ENCODE measurements around the gene ZBTB8A.
"Not testable (repeated sequence)": the region's sequence is repeated elsewhere in the genome, so short reads cannot be mapped to it uniquely, and the experiment has no call there.

The ZBTB8A gene

DNA sequence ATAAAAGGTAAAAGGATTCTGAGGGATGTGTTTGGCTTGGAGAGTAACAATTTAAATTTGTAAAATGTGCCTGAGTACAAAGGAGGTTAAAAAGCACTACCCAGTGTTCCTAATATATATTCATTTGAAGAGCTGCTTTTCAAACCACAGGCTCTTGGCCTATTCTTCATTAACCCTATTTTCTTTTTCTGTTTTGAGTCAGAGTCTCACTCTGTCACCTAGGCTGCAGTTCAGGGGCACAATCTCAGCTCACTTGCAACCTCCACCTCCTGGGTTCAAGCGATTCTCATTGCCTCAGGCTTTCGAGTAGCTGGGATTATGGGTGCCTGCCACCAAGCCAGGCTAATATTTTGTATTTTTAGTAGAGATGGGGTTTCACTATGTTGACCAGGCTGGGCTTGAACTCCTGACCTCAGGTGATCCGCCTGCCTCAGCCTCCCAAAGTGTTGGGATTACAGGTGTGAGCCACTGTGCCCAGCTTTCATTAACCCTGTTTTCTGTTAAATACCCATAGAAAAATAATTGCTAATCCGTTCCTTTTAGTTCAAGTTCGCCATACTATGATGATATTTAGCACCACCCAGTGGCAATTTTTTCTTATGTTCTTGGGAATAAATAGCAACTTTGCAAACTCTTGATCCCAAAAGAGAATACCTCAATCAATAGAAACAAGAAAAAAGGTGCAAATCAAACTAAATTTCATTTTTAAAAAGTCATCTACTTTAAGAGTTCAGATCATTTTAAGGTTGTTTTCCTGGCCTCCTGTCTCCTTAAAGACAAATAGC is 80.7 kb downstream of the ZBTB8A start:
- DNase-seq (ENCODE audit: low spot score) = no peak

- no peak for DNase-seq (ENCODE audit: low spot score)
Measured at GRCh38 chr1:32622205-32622604, 83.0 kb downstream of the ZBTB8A start.

- DNase-seq (ENCODE audit: low spot score) = no peak
Measured at GRCh38 chr1:32622806-32623681, 83.8 kb downstream of the ZBTB8A start.

DNA sequence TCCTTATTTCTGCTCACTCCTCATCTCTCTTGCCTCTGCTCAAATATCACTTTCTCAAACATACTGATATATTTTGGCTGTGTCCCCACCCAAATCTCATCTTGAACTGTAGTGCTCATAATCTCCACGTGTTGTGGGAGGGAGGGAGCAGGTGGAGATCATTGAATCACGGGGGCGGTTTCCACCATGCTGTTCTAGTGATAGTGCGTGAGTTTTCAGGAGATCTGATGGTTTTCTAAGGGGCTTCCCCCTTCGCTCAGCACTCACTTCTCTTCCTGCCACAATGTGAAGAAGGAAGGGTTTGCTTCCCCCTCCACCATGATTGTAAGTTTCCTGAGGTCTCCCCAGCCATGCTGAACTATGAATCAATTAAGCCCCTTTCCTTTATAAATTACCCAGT is 84.5 kb downstream of the ZBTB8A start:
- DNase-seq (ENCODE audit: low spot score) = no peak

- no peak for DNase-seq (ENCODE audit: low spot score)
Measured at GRCh38 chr1:32626176-32626575, 86.9 kb downstream of the ZBTB8A start.

DNA sequence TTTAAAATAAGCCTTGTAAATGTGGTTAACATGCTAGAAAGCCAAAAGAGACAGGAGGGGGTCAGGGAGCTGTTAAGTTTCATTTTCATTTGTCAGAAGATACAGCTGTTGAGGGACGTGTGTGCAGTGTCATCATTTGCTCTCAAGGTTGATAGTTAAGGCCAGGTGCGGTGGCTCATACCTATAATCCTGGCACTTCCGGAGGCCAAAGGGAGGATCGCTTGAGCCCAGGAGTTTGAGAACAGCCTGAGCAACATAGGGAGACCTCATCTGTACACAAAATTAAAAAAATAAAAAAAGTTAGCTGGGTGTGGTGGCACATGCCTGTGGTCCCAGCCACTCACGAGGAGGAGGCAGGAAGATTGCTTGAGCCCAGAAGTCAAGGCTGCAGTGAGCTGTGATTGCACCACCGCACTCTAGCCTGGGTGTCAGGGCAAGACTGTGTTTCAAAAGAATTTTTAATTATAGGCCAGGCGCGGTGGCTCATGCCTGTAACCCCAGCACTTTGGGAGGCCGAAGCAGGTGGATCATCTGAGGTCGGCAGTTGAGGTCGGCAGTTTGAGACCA is 88.5 kb downstream of the ZBTB8A start:
- no peak for DNase-seq (ENCODE audit: low spot score)

GRCh38 chr1:32630173-32630572 is 90.9 kb downstream of the ZBTB8A start:
- not testable (repeated sequence) for DNase-seq (ENCODE audit: low spot score)

DNA sequence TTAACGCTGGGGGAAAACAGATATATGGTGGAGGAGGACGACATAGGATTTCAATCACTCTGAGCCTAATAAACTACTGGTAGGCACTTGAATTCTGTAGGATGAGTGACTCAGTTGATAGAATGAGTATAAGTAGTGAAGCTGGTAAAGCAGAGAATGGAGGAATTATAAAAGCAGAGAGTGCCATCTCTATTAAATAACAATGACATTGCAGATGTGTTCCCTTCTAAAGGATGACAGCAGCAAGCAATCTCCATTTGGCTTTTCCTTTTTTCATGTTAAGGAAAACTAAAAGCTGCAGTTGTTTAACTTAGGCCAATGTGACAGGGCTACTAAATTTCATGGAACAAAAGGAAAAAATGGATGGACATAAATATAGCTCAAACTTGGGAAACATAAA is 93.6 kb downstream of the ZBTB8A start:
- DNase-seq (ENCODE audit: low spot score) = no peak

DNA sequence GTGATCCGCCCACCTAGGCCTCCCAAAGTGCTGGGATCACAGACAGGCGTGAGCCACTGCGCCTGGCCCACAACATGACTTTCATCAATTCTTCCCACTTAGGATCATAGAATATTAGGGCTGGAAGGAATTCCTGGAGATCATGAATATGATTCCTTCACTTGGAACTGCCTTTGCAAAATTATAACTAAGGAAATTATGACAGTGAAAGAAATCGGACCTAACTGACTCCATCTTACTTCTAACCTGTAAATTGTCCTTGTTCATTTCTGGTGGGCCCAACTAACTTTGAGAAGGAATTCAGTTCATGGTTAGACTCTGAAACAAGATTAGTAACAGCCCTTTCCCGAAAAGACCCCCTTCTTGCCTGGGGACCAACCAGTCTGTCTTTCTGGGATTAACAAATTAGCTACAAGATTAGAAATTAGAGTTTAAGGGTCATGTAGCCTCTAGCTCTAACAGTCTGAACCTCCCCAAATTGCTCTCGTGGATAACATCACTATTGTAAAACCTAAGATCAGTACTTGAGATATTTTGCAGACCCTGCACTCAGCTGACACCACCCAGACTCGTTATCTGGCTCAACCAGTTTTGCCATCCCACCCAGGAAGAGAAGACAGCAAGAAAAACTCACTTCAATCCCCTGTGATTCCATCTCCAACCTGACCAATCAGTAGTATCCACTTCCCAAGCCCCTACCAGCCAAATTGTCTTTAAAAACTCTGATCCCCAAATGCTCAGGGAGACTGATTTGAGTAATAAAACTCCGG is 96.5 kb downstream of the ZBTB8A start:
- DNase-seq (ENCODE audit: low spot score) = no peak

DNA sequence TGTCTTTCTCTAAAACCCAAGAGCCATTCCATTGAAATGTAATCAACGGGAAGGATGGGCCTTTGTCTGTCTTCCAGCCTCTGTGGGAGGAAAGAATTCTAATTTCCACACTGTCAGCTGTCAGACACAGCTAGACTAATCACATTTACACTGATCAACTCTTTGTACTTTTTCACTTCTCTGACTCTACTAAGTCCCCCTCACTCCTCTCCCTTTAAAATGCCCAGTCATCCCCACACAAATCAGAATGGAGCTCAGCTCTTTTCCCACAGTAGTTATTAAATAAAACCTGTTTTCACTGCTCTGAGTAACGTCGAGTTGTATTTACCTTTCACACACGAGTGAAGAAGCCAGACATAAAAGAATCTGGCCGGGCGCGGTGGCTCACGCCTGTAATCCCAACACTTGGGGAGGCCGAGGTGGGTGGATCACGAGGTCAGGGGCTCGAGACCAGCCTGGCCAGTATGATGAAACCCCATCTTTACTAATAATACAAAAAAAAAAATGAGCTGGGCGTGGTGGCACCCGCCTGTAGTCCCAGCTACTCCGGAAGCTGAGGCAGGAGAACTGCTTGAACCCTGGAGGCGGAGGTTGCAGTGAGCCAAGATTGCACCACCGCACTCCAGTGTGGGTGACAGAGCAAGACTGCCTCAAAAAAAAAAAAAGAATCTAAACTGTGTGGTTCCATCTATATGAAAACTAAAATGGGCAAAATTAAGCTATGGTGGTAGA is 97.9 kb downstream of the ZBTB8A start:
- no peak for DNase-seq (ENCODE audit: low spot score)

DNA sequence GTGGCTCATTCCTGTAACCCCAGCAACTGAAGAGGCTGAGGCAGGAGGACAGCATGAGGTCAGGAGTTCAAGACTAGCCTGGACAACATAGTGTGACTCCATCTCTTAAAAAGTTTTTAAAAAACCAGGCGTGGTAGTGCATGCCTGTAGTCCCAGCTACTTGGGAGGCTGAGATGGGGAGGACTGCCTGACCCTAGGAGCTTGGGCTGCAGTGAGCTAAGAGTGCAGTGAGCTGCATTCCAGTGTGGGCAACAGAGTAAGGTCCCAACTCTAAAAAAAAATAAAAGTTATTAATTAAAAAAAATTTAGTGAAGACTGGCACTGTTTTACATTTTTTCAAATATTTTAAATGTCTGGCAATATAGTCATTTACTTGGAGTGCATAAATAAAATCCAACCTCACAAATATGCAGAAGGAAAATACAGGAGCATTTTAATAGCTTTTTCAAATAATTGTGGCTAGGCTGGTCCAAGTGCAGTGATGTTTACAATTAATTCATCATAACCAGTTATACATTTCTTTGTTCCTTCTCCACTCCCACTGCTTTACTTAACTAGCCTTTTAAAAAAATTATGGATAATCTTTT is 100.4 kb downstream of the ZBTB8A start:
- no peak for DNase-seq (ENCODE audit: low spot score)

DNA sequence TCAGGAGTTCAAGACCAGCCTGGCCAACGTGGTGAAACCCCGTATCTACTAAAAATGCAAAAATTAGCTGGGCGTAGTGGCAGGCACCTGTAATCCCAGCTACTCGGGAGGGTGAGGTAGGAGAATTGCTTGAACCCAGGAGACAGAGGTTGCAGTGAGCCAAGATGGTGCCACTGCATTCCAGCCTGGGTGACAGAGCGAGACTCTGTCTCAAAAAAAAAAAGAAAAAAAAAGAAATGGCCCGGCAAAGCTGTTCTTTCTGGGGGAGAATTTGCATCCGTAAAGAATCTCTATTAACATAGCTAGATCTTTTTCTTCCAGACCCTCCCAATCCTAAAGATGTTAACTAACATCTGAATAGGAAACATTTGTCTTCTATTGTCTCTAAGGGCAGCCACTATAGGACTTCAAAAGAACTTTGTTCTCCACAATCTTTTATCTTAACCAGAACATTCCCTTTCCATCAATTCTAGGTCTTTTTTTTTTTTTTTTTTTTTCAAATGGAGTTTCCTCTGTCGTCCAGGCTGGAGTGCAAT is 103.1 kb downstream of the ZBTB8A start:
- not testable (repeated sequence) for DNase-seq (ENCODE audit: low spot score)

DNA sequence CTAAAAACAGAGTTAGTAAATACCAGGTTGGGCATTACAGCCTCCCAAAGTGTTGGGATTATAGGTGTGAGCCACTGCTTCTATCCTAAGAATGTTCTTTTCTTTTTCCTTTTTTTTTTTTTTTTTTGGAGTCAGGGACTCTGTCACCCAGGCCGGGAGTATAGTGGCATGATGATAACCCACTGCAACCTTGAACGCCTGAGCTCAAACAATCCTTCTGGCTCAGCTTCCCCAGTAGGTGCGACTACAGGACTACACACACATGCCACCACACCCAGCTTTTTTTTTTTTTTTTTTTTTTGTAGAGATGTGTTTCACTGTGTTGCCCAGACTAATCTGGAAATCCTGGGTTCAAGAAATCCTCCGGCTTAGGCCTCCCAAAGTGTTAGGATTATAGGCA is 105.2 kb downstream of the ZBTB8A start:
- no peak for DNase-seq (ENCODE audit: low spot score)

DNA sequence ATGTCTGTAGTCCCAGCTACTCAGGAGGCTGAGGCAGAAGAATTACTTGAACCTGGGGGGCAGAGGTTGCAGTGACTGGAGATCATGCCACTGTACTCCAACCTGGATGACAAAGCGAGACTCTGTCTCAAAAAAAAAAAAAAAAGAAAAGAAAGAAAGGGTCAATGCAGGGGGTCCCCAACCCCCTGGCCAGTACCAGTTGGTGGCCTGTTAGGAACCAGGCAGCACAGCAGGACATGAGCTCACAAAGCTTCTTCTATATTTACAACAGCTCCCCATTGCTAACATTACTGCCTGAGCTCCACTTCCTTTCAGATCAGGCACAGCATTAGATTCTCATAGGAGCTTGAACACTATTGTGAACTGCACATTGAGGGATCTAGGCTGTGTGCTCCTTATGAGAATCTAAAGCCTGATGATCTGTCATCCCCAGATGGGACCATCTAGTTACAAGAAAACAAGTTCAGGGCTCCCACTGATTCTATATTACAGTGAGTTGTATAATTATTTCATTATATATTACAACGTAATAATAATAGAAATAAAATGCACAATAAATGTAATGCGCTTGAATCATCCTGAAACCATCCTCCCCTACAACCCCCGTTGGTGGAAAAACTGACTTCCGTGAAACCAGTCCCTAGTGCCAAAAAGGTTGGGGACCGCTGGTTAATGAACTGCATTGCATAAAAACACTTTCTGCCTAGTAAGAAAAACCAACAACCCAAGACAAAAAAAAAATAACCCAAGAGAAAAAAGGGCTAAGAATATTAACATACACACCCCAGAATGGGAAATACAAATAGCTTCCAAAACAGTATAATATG is 108.3 kb downstream of the ZBTB8A start:
- no peak for DNase-seq (ENCODE audit: low spot score)

DNA sequence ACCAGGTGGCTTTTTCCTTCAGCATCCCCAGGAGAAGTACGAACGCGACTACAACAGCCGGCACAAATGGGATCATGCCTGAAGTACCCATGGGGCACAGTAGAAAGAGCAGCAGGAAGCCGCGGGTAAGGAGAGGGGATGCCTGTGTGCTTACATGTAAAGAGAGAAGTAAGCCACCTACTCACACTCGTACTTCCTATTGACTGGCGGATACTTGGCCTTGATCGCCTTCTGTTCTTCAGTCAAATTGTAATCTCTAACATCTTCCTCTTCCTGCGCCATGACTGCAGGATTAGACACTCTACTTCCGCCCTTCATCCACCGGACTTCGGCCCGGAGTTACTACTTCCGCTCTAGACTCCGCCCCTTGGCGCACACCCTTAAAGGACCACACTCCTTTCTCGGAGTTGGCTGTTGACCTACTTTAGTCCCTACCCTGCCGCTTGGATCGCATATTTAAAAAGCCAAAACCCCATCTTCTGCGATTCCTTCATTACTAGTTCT is 111.1 kb downstream of the ZBTB8A start, which contains the start of gene ZBTB8OS:
Gene ZBTB8OS, minus strand, starts transcription at position 303 of the 504 bp plus-strand sequence. Its CDS starts 21 bp downstream, at position 282.
- peak; percentile 83 for DNase-seq (ENCODE audit: low spot score)

GRCh38 chr1:32650752-32651460 is 111.7 kb downstream of the ZBTB8A start, which contains the start of gene RBBP4:
Gene RBBP4, plus strand, starts transcription at chr1:32651208. Its CDS starts 99 bp downstream, at chr1:32651307.
- DNase-seq (ENCODE audit: low spot score) = peak; percentile 99

DNA sequence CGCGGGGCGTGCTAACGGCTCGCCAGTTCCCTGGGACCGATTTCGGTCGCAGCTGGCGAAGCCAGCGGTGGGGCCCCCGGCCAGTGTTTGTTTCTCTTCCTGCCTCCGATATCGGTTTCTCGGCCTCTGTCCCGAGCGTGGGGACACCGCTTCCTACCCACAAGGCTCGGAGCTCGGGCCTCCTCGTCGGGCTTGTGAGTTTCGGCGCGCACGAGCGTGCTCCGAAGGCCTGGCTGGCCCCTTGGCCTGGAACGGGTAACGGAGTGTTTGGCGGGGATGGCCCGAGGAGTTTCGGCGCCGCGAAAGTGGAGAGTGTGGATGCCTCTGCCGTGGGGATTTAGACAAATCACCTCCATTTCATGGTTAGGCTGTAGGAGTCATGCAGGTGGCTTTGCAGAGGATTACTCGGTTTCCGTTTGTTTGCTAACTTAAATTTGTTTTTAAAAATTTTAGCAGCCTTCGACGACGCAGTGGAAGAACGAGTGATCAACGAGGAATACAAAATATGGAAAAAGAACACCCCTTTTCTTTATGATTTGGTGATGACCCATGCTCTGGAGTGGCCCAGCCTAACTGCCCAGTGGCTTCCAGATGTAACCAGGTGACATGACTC is 112.3 kb downstream of the ZBTB8A start:
- no peak for DNase-seq (ENCODE audit: low spot score)

- DNase-seq (ENCODE audit: low spot score) = no peak
Measured at GRCh38 chr1:32652244-32652962, 113.2 kb downstream of the ZBTB8A start.

Measured in HuH-7 (cell line).